Trophoblast cell (in vitro differentiated cells and primary cell): ENCODE data around the gene STIM1.

Experiments used
- DNase-seq, 2 donors: peaks; one replicate each; pipeline ENCODE4 v3.0.0-alpha.2; 2016
- H2AFZ ChIP-seq: 2 replicates; pipeline ENCODE4 v1.6.1; 2013; ENCODE audit warnings: low read length, moderate library complexity, mild to moderate bottlenecking; ENCODE audit not compliant: insufficient read depth, poor library complexity
- H2AK5ac ChIP-seq: 2 replicates; pipeline ENCODE4 v1.6.1; 2013; ENCODE audit warnings: mild to moderate bottlenecking, low read length
- H2BK120ac ChIP-seq: 2 replicates; pipeline ENCODE4 v1.6.1; 2013; ENCODE audit warnings: low read length, mild to moderate bottlenecking, moderate library complexity; ENCODE audit not compliant: insufficient read depth, poor library complexity
- H2BK12ac ChIP-seq: 2 replicates; pipeline ENCODE4 v1.6.1; 2013; ENCODE audit warnings: mild to moderate bottlenecking, low read length, moderate library complexity
- H2BK5ac ChIP-seq: 2 replicates; pipeline ENCODE4 v1.6.1; 2013; ENCODE audit warnings: low read length, low read depth, moderate library complexity, mild to moderate bottlenecking; ENCODE audit not compliant: poor library complexity
- H3K14ac ChIP-seq: 2 replicates; pipeline ENCODE4 v1.6.1; 2013; ENCODE audit warnings: mild to moderate bottlenecking, low read length
- H3K18ac ChIP-seq: 2 replicates; pipeline ENCODE4 v1.6.1; 2013; ENCODE audit warnings: mild to moderate bottlenecking, low read length
- H3K23ac ChIP-seq: 2 replicates; pipeline ENCODE4 v1.6.1; 2013; ENCODE audit warnings: low read length
- H3K27ac ChIP-seq: 2 replicates; pipeline ENCODE4 v1.5.1; 2013; ENCODE audit warnings: low read depth, mild to moderate bottlenecking, inconsistent platforms, low read length, moderate library complexity
- H3K27me3 ChIP-seq: 2 replicates; pipeline ENCODE4 v1.6.1; 2013; ENCODE audit warnings: inconsistent platforms, mild to moderate bottlenecking, low read length, moderate library complexity; ENCODE audit not compliant: insufficient read depth
- H3K36me3 ChIP-seq, 2 experiments: 1 replicate in 1 of 2; 2 replicates in 1 of 2; pipeline ENCODE4 v1.6.1; 2013; ENCODE audit warnings: low read length in 2 of 2, mild to moderate bottlenecking in 2 of 2, moderate library complexity in 1 of 2; ENCODE audit not compliant: insufficient read depth in 2 of 2, control insufficient read depth in 1 of 2
- H3K4ac ChIP-seq: 2 replicates; pipeline ENCODE4 v1.6.1; 2013; ENCODE audit warnings: low read depth, mild to moderate bottlenecking, low read length, moderate library complexity
- H3K4me1 ChIP-seq, 2 experiments: 1 replicate in 1 of 2; 2 replicates in 1 of 2; pipeline ENCODE4 v1.6.1; 2013; ENCODE audit warnings: low read length in 2 of 2, mild to moderate bottlenecking in 2 of 2, moderate library complexity in 1 of 2; ENCODE audit not compliant: insufficient read depth in 2 of 2, control insufficient read depth in 1 of 2
- H3K4me2 ChIP-seq: 2 replicates; pipeline ENCODE4 v1.6.1; 2013; ENCODE audit warnings: inconsistent platforms, mild to moderate bottlenecking, low read length, moderate library complexity
- H3K4me3 ChIP-seq: 2 replicates; pipeline ENCODE4 v1.5.1; 2013; ENCODE audit warnings: mild to moderate bottlenecking, low read depth, low read length, inconsistent platforms
- H3K79me1 ChIP-seq: one replicate; pipeline ENCODE4 v1.6.1; 2013; ENCODE audit warnings: low read length
- H3K79me2 ChIP-seq: 2 replicates; pipeline ENCODE4 v1.6.1; 2013; ENCODE audit warnings: low read length, mild to moderate bottlenecking; ENCODE audit not compliant: control insufficient read depth, insufficient read depth, poor library complexity
- H3K9ac ChIP-seq: 2 replicates; pipeline ENCODE4 v1.6.1; 2013; ENCODE audit warnings: mild to moderate bottlenecking, low read length
- H3K9me3 ChIP-seq: 2 replicates; pipeline ENCODE4 v1.6.1; 2013; ENCODE audit warnings: low read depth, mild to moderate bottlenecking, control low read depth, inconsistent platforms, low read length; ENCODE audit not compliant: insufficient read depth
- H4K12ac ChIP-seq: 2 replicates; pipeline ENCODE4 v1.6.1; 2013; ENCODE audit warnings: low read depth, mild to moderate bottlenecking, low read length, moderate library complexity
- H4K8ac ChIP-seq: 2 replicates; pipeline ENCODE4 v1.6.1; 2013; ENCODE audit warnings: low read depth, mild to moderate bottlenecking, low read length, moderate library complexity
- H4K91ac ChIP-seq: one replicate; pipeline ENCODE4 v1.6.1; 2013; ENCODE audit warnings: low read depth, mild to moderate bottlenecking, low read length, moderate library complexity
- WGBS: extraction: QIAGEN DNeasy Blood & Tissue Kit; methylation state at CpG from one replicate; pipeline ENCODE4 v1.1.7; 2013; ENCODE audit warnings: missing lambda C conversion rate; ENCODE audit not compliant: insufficient read length, insufficient coverage; ENCODE audit errors: extremely low coverage; 5-methylcytosine and 5-hydroxymethylcytosine counted together

Gene STIM1

DNA sequence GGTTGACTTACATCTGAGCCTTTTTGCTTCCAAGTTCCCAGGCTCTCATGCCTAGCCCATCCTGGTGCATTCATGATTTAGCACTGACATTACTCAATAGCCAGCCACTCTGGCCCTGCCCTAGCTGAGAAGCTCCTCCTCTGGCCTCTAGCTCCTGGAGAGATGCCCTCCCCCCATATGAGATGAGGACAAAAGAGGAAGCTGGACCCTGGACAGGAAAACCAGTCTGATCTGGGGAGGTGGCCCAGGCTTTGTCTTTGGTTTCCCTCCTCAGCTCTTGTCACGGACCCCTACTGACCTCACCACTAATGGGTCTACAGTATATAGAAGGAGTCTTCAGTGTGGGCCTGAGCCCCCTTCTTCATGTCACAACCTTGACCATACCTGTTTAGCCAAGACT lies 17.7 kb upstream of the STIM1 start:
- Histone ChIP-seq H3K79me2 (peaks cover 12% of the 10 kb centered on the region), H2BK120ac (no peak overlapping the region), H2AK5ac (no peak overlapping the region), H3K9me3 (no peaks in the 10 kb centered on the region), H3K27me3 (no peaks in the 10 kb centered on the region), H2AFZ (no peak overlapping the region), H2BK5ac (no peak overlapping the region), H4K8ac (no peak overlapping the region), H3K4me1 (peaks cover 11 to 28% of the 10 kb centered on the region in 2 experiments), H4K91ac (no peak overlapping the region), H3K4me3 (no peak overlapping the region), H3K36me3 (peaks cover 1 to 5% of the 10 kb centered on the region in 2 experiments), H2BK12ac (no peak overlapping the region), H4K12ac (no peak overlapping the region), H3K23ac (no peak overlapping the region), H3K27ac (no peak overlapping the region), H3K4me2 (no peak overlapping the region), H3K9ac (no peak overlapping the region), H3K4ac (peak overlapping the region; percentile 73), H3K18ac (peak overlapping the region; percentile 14), H3K14ac (no peak overlapping the region), H3K79me1 (peaks cover 9% of the 10 kb centered on the region)
- DNase-seq = peak in 1 of 2 donors; percentile 19
- WGBS = no CpG with 5 or more reads among the region's 1 CpG

DNA sequence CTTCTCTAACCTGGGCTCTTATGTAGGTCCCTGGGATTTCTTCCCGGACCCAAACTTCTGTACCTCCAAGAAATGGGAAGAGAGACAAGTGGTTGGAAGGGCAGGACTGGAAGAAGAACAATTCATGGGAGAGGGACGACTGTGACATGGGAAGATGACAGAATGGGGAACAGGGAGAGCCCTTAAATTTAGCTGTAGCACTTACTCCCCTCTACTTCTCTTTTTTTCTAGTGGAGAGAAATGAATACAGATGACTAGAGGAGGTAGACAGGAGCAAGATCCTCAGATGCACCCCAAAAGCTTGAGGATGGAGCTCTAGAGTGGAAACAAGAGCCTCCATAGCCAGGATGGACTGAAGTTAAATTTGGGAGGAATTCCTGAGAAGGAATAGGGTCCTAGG lies 17.0 kb upstream of the STIM1 start:
- no peak overlapping the region for H3K4me2 ChIP-seq
- no peaks in the 10 kb centered on the region for H3K27me3 ChIP-seq
- H3K36me3 ChIP-seq = peaks cover 0 to 4% of the 10 kb centered on the region in 2 experiments
- no peak overlapping the region for H2BK120ac ChIP-seq
- no peak overlapping the region for H3K9ac ChIP-seq
- H3K23ac ChIP-seq = no peak overlapping the region
- no peak overlapping the region for H3K4me3 ChIP-seq
- H2AFZ ChIP-seq = no peak overlapping the region
- H3K79me2 ChIP-seq = peaks cover 12% of the 10 kb centered on the region
- peaks cover 11 to 28% of the 10 kb centered on the region in 2 experiments for H3K4me1 ChIP-seq
- DNase-seq = no peak
- H4K8ac ChIP-seq = no peak overlapping the region
- H3K14ac ChIP-seq = no peak overlapping the region
- no peaks in the 10 kb centered on the region for H3K9me3 ChIP-seq
- H3K4ac ChIP-seq = peak overlapping the region; percentile 43
- H3K18ac ChIP-seq = no peak overlapping the region
- peaks cover 9% of the 10 kb centered on the region for H3K79me1 ChIP-seq
- H2BK5ac ChIP-seq = no peak overlapping the region
- H2AK5ac ChIP-seq = no peak overlapping the region
- no CpG with 5 or more reads among the region's 2 CpGs for WGBS
- no peak overlapping the region for H2BK12ac ChIP-seq
- H4K91ac ChIP-seq = no peak overlapping the region
- no peak overlapping the region for H3K27ac ChIP-seq
- no peak overlapping the region for H4K12ac ChIP-seq

DNA sequence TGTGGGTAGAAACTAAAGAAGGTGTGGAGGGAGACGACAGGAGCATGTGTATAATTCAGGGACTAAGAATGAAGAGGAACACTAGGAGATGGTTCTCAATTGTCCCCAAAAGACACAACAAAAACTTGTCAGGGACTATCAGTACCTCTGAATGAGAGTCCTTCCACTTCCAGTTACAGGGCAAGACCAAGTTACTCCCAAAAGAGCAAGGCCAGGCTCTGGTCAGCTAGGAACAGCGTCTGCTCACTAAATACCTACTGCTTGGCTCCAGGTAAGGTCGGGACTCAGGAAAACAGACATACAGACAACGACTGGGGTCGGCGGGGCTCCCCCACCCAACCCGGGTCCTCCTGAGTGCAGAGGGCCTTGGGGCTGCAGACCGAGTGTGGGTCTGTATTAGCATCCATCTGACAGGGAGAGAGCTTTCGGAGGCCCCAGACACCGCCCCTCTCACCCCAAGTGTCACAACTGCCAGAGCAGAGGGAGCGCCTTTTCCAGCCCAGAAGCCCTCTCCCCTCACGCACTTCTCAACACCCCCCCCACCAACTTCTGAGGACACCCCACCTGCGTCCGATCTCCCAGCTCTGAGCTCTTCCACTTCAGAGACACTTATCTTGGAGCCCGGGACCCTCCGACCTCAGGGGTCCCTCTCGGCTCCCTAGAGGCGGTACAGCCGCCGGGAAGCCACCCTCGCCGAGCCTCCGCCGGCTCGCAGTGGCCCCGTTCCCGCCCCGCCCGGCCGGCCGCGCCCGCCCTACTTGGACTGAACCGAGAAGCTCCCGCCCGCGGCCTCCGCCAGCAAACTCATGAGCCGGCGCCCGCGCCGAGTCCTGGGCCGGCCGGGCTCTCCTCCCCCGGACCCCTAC lies 15.2 kb upstream of the STIM1 start:
- Histone ChIP-seq H3K79me2 (peaks cover 10% of the 10 kb centered on the region), H3K4me3 (peak overlapping the region; percentile 82), H2BK12ac (no peak overlapping the region), H2BK5ac (no peak overlapping the region), H4K8ac (peak overlapping the region; percentile 46), H3K4ac (peak overlapping the region; percentile 10), H3K4me2 (peak overlapping the region; percentile 67), H2AK5ac (peak overlapping the region; percentile 15), H2AFZ (peak overlapping the region; percentile 5), H3K23ac (no peak overlapping the region), H3K18ac (no peak overlapping the region), H3K27me3 (no peaks in the 10 kb centered on the region), H2BK120ac (peak overlapping the region; percentile 43), H3K4me1 (peaks cover 11 to 19% of the 10 kb centered on the region in 2 experiments), H3K79me1 (peaks cover 9% of the 10 kb centered on the region), H3K9ac (peak overlapping the region; percentile 88), H3K9me3 (no peaks in the 10 kb centered on the region), H3K36me3 (no peaks in the 10 kb centered on the region), H3K27ac (peak overlapping the region; percentile 13), H3K14ac (peak overlapping the region; percentile 41), H4K91ac (peak overlapping the region; percentile 25), H4K12ac (no peak overlapping the region)
- WGBS = 100% methylated on average over 1 of the region's 46 CpGs
- peak in 1 of 2 donors; percentile 27 for DNase-seq

DNA sequence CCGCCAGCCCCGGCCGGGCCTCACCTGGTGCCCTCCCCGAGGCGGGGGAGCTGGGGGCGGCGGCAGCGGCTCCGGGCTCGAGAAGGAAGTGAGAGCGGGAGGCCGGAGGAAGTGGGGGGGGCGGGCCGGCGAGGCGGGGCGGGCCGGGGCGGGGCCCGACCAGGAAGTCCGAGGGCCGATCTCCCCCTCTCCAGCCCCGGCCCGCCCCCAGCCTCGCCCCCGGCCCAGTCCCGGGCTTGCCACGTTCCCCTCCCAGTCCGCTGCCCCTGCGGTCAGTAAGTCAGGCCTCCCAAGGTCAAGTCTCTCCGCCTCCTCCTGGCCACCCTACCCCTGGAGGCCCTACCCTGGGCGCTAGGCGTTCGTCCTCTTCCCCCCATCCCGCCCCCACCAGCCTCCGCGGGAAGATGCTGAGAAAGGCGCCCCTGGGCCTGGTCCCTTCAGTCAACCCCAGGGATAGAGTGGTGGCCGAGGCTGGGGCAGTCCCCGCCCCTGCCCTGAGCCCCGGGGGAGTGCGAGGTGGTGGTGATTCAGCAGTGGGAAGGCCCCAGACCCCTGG lies 14.5 kb upstream of the STIM1 start, which contains the start of gene RHOG:
Gene RHOG (minus strand): TSS at position 90 of the 556 bp plus-strand sequence. CDS start 12,821 bp downstream, outside the sequence.
- H3K9me3 ChIP-seq = no peaks in the 10 kb centered on the region
- peak within 1 kb of the TSS; percentile 74 for H2AFZ ChIP-seq
- DNase-seq = peak; percentile 69 to 74
- peaks cover 11 to 19% of the 10 kb centered on the region in 2 experiments for H3K4me1 ChIP-seq
- peak within 1 kb of the TSS; percentile 59 for H3K14ac ChIP-seq
- peak within 1 kb of the TSS; percentile 88 for H3K18ac ChIP-seq
- H3K36me3 ChIP-seq = no peaks in the 10 kb centered on the region
- no peak within 1 kb of the TSS for H2BK12ac ChIP-seq
- peak within 1 kb of the TSS; percentile 88 for H3K9ac ChIP-seq
- H3K79me1 ChIP-seq = peaks cover 9% of the 10 kb centered on the region
- H3K27me3 ChIP-seq = no peaks in the 10 kb centered on the region
- H3K27ac ChIP-seq = peak within 1 kb of the TSS; percentile 73
- H4K12ac ChIP-seq = peak within 1 kb of the TSS; percentile 89
- H3K4me2 ChIP-seq = peak within 1 kb of the TSS; percentile 91
- no CpG with 5 or more reads among the region's 42 CpGs for WGBS
- H2AK5ac ChIP-seq = peak within 1 kb of the TSS; percentile 15
- H2BK120ac ChIP-seq = peak within 1 kb of the TSS; percentile 74
- H3K4me3 ChIP-seq = peak within 1 kb of the TSS; percentile 82
- peak within 1 kb of the TSS; percentile 83 for H2BK5ac ChIP-seq
- H4K91ac ChIP-seq = peak within 1 kb of the TSS; percentile 77
- H3K79me2 ChIP-seq = peaks cover 10% of the 10 kb centered on the region
- H4K8ac ChIP-seq = peak within 1 kb of the TSS; percentile 86
- no peak within 1 kb of the TSS for H3K23ac ChIP-seq
- H3K4ac ChIP-seq = peak within 1 kb of the TSS; percentile 61
